ENCODE data around the gene ACVR1B. TPM values are rescaled to one million over a fixed set of nuclear protein-coding genes. Genes with fewer than 3 reads are reported as not detected.

ACVR1B gene
- total and polyA plus RNA-seq, 10 donors = 2.8 to 27.6 (median 18.6) TPM

DNA sequence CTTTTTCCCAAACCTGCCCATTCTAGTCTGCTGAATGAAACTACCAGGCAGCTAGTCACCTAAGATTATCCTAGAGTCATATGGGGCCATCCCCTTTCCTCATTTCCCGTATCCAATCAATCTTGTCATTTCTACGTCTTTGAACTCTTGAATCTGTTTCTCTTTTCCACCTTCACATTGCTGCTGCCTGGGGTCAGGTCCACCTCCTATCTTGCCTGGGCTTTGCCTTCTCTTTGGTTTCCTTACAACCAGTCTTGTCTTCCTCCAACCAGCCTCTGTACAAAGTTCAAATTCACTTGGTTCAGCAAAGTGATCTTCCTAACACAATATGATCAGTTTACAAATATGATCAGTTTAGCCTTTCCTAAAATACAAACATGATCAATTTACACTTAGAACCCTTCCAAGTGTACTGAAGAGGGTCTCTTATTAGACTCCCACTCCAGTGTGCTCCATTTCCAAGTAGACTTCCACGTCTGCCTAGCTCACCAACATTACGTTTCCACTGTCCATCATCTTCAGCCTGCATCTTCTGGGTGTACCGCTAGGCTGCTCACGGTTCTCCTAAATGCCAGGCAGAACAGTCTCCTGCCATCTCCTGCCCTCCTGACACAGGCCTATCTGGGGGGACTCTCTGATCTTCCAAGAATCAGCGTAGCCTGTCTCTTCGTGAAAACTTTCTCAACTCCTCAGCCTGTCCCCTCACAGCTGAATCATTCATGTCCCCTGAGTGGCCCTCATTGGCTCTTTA lies 4.1 kb upstream of the ACVR1B start:
- Histone ChIP-seq H3K27ac (no peak overlapping the region), H3K4me3 (no peak overlapping the region), H3K9me3 (peaks cover 0 to 22% (median 18%) of the 10 kb centered on the region in 8 donors), H3K27me3 (replicated peaks in 1 of 7) (no peaks in the 10 kb centered on the region), H3K4me1 (peaks cover 0 to 16% (median 11%) of the 10 kb centered on the region in 6 donors), H3K36me3 (no peaks in the 10 kb centered on the region)
- 89 to 97% (median 92%) methylated on average over 8 of the region's 8 CpGs for WGBS, 5 donors
- intact Hi-C loops (cut with DNase I; ENCODE audit: low total_unique reads) = no loop called here
- DNase-seq = no peak
- TF ChIP-seq, protein P1, sequence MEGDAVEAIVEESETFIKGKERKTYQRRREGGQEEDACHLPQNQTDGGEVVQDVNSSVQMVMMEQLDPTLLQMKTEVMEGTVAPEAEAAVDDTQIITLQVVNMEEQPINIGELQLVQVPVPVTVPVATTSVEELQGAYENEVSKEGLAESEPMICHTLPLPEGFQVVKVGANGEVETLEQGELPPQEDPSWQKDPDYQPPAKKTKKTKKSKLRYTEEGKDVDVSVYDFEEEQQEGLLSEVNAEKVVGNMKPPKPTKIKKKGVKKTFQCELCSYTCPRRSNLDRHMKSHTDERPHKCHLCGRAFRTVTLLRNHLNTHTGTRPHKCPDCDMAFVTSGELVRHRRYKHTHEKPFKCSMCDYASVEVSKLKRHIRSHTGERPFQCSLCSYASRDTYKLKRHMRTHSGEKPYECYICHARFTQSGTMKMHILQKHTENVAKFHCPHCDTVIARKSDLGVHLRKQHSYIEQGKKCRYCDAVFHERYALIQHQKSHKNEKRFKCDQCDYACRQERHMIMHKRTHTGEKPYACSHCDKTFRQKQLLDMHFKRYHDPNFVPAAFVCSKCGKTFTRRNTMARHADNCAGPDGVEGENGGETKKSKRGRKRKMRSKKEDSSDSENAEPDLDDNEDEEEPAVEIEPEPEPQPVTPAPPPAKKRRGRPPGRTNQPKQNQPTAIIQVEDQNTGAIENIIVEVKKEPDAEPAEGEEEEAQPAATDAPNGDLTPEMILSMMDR (IDR thresholded peaks at IDR 0.05 in 8 of 11, conservative IDR thresholded peaks at IDR 0.05 in 3 of 11) = no peak
- TF ChIP-seq POLR2AphosphoS5 (IDR thresholded peaks at IDR 0.05) = no peak
- no peak for TF ChIP-seq POLR2A (IDR thresholded peaks at IDR 0.05)

GRCh38 chr12:51948066-51948465 lies 3.4 kb upstream of the ACVR1B start:
- WGBS, 5 donors = 88 to 99% (median 93%) methylated on average over 6 of the region's 6 CpGs
- TF ChIP-seq POLR2A (IDR thresholded peaks at IDR 0.05) = no peak
- TF ChIP-seq POLR2AphosphoS5 (IDR thresholded peaks at IDR 0.05) = no peak
- TF ChIP-seq, protein P1 (IDR thresholded peaks at IDR 0.05 in 8 of 11, conservative IDR thresholded peaks at IDR 0.05 in 3 of 11) = no peak
- DNase-seq = no peak
- Histone ChIP-seq H3K27me3 (replicated peaks in 1 of 7) (no peaks in the 10 kb centered on the region), H3K27ac (no peak overlapping the region), H3K36me3 (no peaks in the 10 kb centered on the region), H3K4me1 (peaks cover 5 to 23% (median 18%) of the 10 kb centered on the region in 6 donors), H3K9me3 (peaks cover 0 to 22% (median 18%) of the 10 kb centered on the region in 8 donors), H3K4me3 (no peak overlapping the region)
- intact Hi-C loops (cut with DNase I; ENCODE audit: low total_unique reads) = no loop called here

DNA sequence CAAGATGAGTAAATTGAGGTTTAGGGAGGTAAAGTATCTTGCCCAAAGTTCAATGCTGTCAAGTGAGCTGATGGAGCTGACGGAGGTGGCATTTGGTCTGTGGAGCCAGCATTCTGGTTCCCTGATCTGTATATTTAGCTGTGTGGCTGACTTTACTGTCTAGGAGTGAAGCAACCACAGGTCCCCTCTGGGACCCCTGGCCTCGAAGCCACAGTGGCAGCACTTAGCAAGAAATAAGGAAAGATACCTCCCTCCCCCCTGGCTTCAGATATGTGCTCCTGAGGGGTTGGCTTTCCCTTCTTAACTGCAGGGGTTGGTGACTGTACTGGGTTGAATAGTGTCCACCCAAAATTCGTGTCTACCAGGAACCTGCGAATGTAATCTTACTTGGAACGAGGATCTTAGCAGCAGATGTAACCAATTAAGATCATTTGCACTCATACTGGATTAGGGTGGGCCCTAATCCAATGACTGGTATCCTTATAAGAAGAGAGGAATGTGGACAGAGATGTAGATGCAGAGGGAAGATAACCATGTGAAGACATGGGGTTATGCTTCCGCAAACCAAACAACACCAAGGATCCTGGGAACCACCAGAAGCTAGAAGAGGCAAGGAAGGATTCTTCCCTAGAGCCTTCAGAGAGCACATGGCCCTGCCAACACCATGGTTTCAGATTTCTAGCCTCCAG lies 2.0 kb upstream of the ACVR1B start:
- intact Hi-C loops (cut with DNase I; ENCODE audit: low total_unique reads) = no loop called here
- H3K27me3 ChIP-seq (replicated peaks in 1 of 7) = no peaks in the 10 kb centered on the region

More for the DNA sequence above, 2.0 kb upstream of the ACVR1B start:
- peaks cover 15 to 37% (median 32%) of the 10 kb centered on the region in 6 donors for H3K4me1 ChIP-seq
- no peaks in the 10 kb centered on the region for H3K36me3 ChIP-seq
- 71 to 83% (median 75%) methylated on average over 6 of the region's 6 CpGs for WGBS, 5 donors
- H3K27ac ChIP-seq = no peak overlapping the region
- H3K4me3 ChIP-seq = no peak overlapping the region
- TF ChIP-seq POLR2A (IDR thresholded peaks at IDR 0.05) = no peak
- TF ChIP-seq, protein P1 (IDR thresholded peaks at IDR 0.05 in 8 of 11, conservative IDR thresholded peaks at IDR 0.05 in 3 of 11) = no peak
- TF ChIP-seq POLR2AphosphoS5 (IDR thresholded peaks at IDR 0.05) = no peak
- H3K9me3 ChIP-seq = peaks cover 0 to 13% (median 10%) of the 10 kb centered on the region in 8 donors
- no peak for DNase-seq

Data from spleen (tissue), 11 donors.